GM19463 (cell line): ENCODE results near the gene PCDHGC3.
A peak's percentile ranks its signal among the peaks of the same experiment; 100 is the strongest.
"Not testable (repeated sequence)": the region's sequence is repeated elsewhere in the genome, so short reads cannot be mapped to it uniquely, and the experiment has no call there.

Experiments
- ATAC-seq: cut with Tn5 transposase; IDR thresholded peaks from one replicate; pipeline ENCODE4 v1.9.1; 2021; ENCODE audit warnings: mild to moderate bottlenecking, moderate library complexity; ENCODE audit not compliant: unreplicated experiment

The PCDHGC3 gene

GRCh38 chr5:141475625-141476131 lies at the start of gene PCDHGC3:
PCDHGC3 (plus strand) TSS chr5:141475966; CDS start chr5:141476117, 151 bp downstream.
- peak; percentile 99 for ATAC-seq

- ATAC-seq: no peak
Measured at GRCh38 chr5:141427783-141428426, 47.9 kb upstream of the PCDHGC3 start.

- peak; percentile 93 for ATAC-seq
Measured at GRCh38 chr5:141430332-141431113, 45.2 kb upstream of the PCDHGC3 start, which contains the start of gene PCDHGA12. PCDHGA12 (plus strand) TSS chr5:141430507; CDS start chr5:141430760, 253 bp downstream.

- ATAC-seq: peak; percentile 43
Measured at GRCh38 chr5:141431286-141431685, 44.5 kb upstream of the PCDHGC3 start.

GRCh38 chr5:141432308-141432707 lies 43.5 kb upstream of the PCDHGC3 start:
- ATAC-seq: not testable (repeated sequence)

GRCh38 chr5:141432726-141433125 lies 43.0 kb upstream of the PCDHGC3 start:
- ATAC-seq: not testable (repeated sequence)

GRCh38 chr5:141434006-141434405 lies 41.8 kb upstream of the PCDHGC3 start:
- ATAC-seq: no peak

- no peak for ATAC-seq
Measured at GRCh38 chr5:141437221-141437620, 38.5 kb upstream of the PCDHGC3 start.

- ATAC-seq: no peak
Measured at GRCh38 chr5:141439411-141440141, 36.2 kb upstream of the PCDHGC3 start.

GRCh38 chr5:141440341-141440740 lies 35.4 kb upstream of the PCDHGC3 start:
- ATAC-seq: no peak

GRCh38 chr5:141441571-141442170 lies 34.1 kb upstream of the PCDHGC3 start:
- no peak for ATAC-seq

GRCh38 chr5:141465351-141465750 lies 10.4 kb upstream of the PCDHGC3 start:
- no peak for ATAC-seq

- peak; percentile 24 for ATAC-seq
Measured at GRCh38 chr5:141476132-141476911, 556 bp downstream of the PCDHGC3 start.

- ATAC-seq: no peak
Measured at GRCh38 chr5:141477044-141477575, 1.3 kb downstream of the PCDHGC3 start.

- ATAC-seq: no peak
Measured at GRCh38 chr5:141477815-141478214, 2.0 kb downstream of the PCDHGC3 start.

GRCh38 chr5:141478321-141478945 lies 2.7 kb downstream of the PCDHGC3 start:
- no peak for ATAC-seq

GRCh38 chr5:141479776-141480175 lies 4.0 kb downstream of the PCDHGC3 start:
- ATAC-seq: no peak

GRCh38 chr5:141483902-141484301 lies 8.1 kb downstream of the PCDHGC3 start:
- ATAC-seq: no peak

GRCh38 chr5:141484310-141484640 lies 8.5 kb downstream of the PCDHGC3 start:
- ATAC-seq: no peak
